D341Med (cell line): ENCODE measurements around the gene SCP2.
A peak's percentile ranks its signal among the peaks of the same experiment; 100 is the strongest.

ENCODE experiments used
- DNase-seq: peaks from one replicate; pipeline ENCODE4 v3.0.0; 2012; ENCODE audit warnings: low spot score

SCP2 gene, protein sequence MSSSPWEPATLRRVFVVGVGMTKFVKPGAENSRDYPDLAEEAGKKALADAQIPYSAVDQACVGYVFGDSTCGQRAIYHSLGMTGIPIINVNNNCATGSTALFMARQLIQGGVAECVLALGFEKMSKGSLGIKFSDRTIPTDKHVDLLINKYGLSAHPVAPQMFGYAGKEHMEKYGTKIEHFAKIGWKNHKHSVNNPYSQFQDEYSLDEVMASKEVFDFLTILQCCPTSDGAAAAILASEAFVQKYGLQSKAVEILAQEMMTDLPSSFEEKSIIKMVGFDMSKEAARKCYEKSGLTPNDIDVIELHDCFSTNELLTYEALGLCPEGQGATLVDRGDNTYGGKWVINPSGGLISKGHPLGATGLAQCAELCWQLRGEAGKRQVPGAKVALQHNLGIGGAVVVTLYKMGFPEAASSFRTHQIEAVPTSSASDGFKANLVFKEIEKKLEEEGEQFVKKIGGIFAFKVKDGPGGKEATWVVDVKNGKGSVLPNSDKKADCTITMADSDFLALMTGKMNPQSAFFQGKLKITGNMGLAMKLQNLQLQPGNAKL

GRCh38 chr1:52927212-52928014, at the start of gene SCP2:
TSS of gene SCP2 (plus strand) at chr1:52927276. CDS start at chr1:52927397, 121 bp downstream.
- peak; percentile 79 for DNase-seq

DNA sequence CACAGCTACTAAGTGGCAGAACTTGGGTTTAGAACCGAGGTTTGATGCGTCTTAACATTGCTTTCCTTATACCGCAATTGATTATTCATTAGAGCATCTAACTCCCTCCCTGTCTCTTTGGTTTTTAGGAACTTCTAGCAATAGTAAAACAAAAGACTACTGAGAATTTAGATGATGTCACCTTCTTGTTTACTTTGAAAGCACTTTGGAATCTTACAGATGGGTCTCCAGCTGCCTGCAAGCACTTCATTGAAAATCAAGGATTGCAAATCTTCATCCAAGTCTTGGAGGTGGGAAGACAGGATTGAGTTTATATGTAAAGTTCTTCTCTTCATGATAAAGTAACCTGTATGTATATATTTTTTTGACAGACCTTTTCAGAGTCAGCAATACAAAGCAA, 49.5 kb upstream of the SCP2 start:
- DNase-seq: no peak

DNA sequence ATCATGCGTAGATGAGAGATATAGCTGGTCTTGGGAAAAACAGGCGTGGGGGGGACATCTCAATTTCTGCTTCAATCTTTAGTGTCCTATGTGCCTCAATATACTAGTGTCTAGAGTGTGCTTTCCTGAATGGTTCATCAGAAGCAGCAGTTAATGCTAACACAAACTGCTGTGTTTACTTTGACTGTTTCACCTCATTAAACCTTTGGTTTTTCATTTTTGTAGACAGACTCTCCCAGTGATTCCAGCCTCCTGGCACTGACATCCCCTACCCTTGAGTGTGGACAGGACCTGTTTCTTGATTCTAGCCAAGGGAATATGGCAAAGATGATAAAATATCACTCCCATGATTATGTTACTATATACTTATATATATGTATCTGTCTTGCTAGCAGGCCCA, 46.9 kb upstream of the SCP2 start:
- no peak for DNase-seq

DNA sequence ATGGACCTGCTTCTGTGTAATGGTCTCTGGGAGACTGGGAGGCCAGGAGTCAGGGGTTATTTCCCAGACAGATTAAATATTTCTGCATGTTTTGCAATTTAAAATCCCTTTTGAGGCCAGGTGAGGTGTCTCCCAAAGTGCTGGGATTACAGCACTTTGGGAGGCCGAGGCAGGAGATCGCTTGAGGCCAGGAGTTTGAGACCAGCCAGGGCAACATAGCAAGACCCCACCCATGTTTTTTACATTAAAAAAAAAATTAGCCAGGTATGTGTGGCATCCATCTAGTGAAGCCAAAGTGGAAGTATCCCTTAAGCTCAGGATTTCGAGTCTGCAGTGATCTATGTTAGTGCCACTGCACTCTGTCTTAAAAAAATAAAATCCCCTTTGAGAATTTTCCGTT, 39.6 kb upstream of the SCP2 start:
- DNase-seq: no peak

DNA sequence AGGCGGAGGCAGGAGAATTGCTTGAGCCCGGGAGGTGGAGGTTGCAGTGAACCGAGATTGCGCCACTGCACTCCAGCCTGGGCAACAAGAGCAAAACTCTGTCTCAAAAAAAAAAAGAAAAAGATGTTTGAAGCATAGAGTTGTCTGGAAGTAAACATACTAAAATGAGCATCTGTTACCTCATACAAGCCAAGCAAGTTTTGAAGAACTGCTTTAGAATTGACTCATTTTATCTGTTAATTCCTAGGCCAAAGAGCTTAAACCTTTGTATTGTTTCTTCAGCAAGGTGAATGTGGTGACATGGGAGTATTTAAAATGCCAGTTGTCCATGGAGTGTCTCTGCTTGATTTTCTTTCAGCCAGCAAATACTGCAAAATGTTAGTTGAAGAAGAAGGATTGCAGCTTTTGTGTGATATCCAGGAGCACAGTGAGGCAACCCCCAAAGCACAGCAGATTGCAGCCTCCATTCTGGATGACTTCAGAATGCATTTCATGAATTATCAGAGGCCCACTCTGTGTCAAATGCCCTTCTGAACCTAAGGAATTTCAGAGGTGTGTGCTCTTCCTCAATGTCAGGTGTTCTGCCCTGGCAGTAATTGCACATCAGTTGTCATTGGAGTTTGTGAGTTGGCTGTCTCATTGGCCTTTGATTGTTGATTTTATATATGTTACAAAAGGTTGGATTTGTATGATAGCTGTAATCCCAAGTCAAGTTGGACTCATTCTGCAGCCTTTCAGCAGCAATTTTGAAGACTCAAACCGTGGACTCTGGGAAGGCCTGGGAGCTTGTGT, 34.5 kb upstream of the SCP2 start:
- no peak for DNase-seq

DNA sequence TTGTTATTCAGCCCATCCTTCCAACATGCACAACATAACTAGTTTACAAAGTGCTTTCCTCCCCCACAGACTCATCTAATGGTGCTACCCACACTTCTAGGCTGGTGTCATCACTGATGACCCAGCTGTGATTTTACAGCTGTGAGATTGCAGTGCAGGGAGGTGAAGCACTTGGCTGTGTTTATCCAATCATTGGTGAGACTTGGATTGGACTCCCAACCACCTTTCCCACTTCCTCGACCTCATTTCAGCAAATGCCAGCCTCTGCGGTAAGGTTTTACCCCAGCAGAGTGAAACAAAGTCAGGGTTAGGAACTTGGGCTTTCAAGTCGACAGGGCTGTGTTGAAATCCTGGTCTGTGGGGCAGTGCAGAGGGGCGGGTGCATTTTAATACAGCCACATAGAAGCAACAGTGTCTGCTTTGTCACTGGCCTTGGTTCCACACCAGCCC, 27.6 kb upstream of the SCP2 start:
- DNase-seq: no peak

DNA sequence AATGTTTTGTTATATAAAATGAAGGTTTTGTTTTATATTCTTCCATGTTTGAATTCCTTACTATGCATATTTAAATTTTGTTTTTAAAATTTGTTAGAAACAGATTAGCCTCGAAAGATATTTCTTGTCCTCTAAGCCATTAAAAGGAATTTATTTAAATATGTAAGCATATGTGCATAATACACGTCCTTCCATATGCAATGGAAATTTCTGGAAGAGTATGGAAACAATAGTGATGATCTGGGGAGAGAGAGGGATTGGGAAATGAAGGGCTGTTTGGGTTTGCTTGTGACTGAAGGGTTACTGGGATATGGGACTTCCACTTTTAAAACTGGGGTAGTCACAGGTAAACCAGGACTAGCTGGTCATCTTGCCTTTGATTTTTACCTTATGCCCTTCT, 26.7 kb upstream of the SCP2 start:
- DNase-seq: no peak

DNA sequence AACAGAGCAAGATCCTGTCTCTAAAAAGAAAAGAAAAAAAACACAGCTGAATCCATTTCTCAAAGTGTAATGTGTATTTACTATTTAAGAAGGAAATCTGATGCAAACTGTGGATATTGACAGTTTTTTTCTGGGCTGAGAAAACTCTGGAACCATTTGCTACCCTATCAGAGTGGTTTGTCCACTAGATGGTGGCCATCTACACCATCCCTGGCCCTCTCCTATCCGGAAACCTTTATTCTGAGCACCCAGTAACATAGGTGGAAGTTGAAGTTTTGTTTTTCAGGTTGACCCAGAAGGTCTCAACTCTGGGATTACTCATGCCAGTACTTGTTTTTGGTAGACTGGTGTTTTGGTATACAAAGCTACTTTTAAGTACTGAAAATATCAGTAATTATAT, 25.7 kb upstream of the SCP2 start:
- no peak for DNase-seq

GRCh38 chr1:52904208-52904926, 22.7 kb upstream of the SCP2 start:
- DNase-seq: peak; percentile 46

DNA sequence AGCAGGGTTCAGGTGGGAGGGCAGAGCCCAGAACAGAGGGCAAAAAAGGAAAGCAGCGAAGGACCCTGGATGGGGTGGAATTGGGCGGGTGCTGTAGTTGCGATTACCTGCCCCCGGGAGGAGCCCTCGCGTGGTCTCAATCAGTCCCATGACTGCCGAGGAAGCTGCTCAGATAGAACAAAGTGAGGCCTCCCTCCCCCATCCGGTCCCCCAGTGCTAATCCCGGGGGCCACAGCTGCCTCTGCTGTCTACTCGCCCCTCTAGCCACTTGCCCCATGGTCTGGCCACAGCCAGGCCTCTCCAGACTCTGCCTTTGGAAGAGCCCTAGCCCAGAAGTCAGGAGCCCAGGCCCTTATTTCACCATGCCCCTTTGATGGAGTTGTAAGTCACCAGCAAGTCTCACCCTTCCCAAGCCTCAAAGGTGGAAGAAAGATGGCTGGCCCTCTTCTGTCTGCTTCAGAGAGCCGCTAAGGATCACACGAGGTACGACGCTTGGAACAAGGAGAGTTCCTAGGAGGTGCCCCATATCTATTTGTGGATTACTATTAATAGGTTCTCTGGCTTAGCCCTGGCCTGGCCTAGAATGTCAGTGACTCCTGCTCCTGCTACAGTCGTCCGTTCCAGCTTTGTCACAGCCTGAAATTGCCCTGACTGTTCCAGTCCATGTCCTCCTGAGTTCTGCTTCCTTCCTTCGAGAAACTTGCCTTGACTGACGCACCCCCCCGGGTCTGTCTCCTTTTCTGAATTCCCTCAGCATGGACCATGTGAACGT, 22.0 kb upstream of the SCP2 start:
- DNase-seq: peak; percentile 87

GRCh38 chr1:52906135-52906603, 20.9 kb upstream of the SCP2 start:
- no peak for DNase-seq

DNA sequence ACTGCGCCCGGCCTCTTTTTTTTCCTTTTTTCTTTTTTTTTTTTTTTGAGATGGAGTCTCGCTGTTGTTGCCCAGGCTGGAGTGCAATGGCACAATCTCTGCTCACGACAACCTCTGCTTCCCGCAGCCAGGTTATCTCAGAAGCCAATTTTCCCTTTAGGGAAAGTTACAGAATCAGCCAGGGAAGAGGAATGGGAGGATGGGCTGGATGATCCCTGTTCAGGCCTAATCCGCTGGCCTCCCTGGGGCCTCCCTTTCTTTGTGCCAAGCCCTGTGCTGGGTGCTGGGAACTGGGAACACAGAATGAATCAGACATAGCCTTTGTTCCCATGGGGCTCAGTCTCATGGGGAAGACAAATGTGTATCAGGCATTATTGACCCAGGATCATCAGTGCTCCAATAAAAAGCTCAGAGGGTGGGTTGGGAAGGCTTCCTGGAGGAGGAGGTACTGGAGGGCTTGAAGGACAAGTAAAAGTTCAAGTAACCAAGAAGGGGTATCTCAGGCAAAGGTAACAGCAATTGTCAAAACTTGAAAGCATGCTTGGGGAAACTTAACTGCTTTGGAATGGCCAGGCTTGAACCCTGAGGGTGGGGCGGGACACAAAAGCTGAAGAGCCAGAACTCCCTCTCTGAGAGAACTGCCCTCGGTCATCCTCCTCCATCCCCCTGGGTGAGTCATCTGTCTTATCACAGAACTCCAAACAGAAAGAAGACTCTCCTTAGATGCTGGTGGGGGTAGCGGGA, 19.8 kb upstream of the SCP2 start:
- no peak for DNase-seq

GRCh38 chr1:52907812-52908153, 19.3 kb upstream of the SCP2 start:
- no peak for DNase-seq

- peak; percentile 69 for DNase-seq
These were observed 15.5 kb upstream of the SCP2 start for GRCh38 chr1:52911541-52911940.

- no peak for DNase-seq
These were observed 14.1 kb upstream of the SCP2 start for GRCh38 chr1:52913014-52913413.

- no peak for DNase-seq
These were observed 13.5 kb upstream of the SCP2 start for GRCh38 chr1:52913537-52913936.

- DNase-seq: no peak
These were observed 12.6 kb upstream of the SCP2 start for GRCh38 chr1:52914463-52914862.

GRCh38 chr1:52915211-52915854, 11.7 kb upstream of the SCP2 start:
- no peak for DNase-seq

- no peak for DNase-seq
These were observed 11.2 kb upstream of the SCP2 start for GRCh38 chr1:52915855-52916220.
